HG02642 (cell line): ENCODE results near the gene CCDC27.

ENCODE experiments used
- ATAC-seq: cut with Tn5 transposase; IDR thresholded peaks from one replicate; pipeline ENCODE4 v1.9.1; 2021; ENCODE audit warnings: mild to moderate bottlenecking; ENCODE audit not compliant: unreplicated experiment, poor library complexity

The CCDC27 gene

GRCh38 chr1:3814771-3815561 lies 62.7 kb downstream of the CCDC27 start:
- ATAC-seq = no peak

GRCh38 chr1:3816331-3817137 lies 64.3 kb downstream of the CCDC27 start:
- ATAC-seq = no peak

DNA sequence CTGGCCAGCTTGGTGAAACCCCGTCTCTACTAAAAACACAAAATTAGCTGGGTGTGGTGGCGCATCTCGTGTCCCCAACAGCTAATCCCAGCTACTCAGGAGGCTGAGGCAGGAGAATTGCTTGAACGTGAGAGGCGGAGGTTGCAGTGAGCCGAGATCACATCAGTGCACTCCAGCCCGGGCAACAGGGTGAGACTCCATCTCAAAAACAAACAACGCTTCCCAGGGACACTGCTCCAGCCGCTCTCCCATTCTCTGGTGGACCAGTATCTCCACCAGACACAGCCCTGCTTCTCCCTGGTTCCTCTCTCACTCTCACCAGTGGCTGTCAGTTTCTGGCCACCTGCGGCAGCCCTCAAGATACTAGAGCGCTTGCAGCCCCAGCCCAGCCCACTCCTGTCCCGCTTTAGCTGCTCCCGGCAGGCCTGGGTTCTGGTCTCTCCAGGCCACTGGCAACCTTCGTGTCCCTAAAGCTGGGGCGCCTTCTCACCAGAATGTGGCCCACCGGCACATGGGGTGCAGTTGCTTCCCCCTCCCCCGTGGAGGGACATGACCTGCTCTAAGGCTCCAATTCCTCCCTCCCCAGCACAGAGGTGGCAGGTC lies 65.0 kb downstream of the CCDC27 start:
- no peak for ATAC-seq

- no peak for ATAC-seq
Observed at GRCh38 chr1:3817821-3818597, 65.8 kb downstream of the CCDC27 start.

DNA sequence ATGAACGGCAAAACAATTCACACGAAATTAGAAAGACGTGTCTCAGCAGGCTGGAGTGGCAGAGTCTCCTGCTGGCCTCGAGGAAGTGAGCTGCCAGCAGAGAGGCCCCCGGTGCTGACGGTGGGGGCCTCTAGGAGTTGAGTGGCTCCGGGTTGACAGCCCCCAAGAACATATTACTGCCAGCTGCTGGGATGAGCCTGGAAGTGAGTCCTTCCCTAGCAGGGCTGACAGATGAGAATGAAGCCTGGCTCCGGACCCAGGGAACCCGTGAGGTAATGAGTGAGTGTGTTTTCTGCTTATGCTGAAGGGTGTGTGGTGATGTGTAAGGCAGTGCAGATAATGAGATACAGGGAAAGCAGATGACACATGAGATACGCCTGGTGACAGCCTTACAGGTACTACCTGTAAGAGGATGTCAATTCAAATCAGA lies 67.5 kb downstream of the CCDC27 start:
- ATAC-seq = no peak

DNA sequence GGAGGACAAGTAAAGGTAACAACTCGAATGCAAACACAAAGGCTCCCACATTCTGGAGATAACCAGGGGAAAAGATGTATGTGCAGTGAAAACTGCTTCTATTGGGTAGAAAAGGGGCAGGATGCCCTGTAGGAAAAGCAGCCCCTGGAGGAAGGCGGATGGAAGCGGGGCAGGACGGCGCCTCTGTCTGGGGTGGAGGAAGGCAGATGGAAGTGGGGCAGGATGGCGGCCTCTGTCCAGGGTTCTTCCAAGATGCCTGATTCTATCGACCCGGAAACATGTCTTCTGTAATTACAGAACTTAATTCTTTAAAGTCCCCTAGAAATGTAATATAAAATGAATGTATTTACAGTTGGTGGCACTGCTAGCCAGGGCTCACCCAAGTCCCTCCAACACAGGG lies 68.1 kb downstream of the CCDC27 start:
- no peak for ATAC-seq

- no peak for ATAC-seq
Observed at GRCh38 chr1:3821004-3821403, 68.8 kb downstream of the CCDC27 start.
